ENCODE data around the gene IFIH1.
A peak's percentile ranks its signal among the peaks of the same experiment; 100 is the strongest.

Gene IFIH1

DNA sequence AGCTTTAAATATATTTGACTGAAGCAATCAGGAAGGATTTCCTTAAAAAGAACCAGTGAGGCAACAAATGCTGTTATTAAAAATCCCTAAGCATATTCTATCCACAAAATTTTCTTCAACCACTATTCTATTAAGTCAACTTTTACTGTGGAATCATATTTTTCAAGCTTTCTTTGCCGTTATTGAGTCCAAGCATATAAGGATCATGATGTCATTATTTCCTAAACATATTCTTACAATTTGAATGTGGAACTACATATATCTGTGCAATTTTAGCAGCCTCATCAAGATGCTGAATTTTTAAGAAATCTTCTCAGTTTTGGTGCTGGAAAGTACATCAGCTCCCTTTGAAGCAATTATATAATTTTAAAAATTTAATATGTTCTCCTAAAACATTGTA is 5.6 kb downstream of the IFIH1 start:
- Histone ChIP-seq H3K23ac (ENCODE audit: low read length) (no peak overlapping the region), H3K4me2 (ENCODE audit: low read length) (no peak overlapping the region), H2AK5ac (ENCODE audit: low read length) (no peak overlapping the region), H3K4me3 (ENCODE audit: low read depth, low read length) (no peak overlapping the region), H3K18ac (ENCODE audit: low read length) (no peak overlapping the region), H3K36me3 (ENCODE audit: control insufficient read depth in 1 of 2, insufficient read depth in 2 of 2, low read length in 2 of 2) (no peaks in the 10 kb centered on the region), H3K27ac (ENCODE audit: low read depth, low read length) (no peak overlapping the region), H3K9me3 (ENCODE audit: insufficient read depth, low read depth, low read length) (no peaks in the 10 kb centered on the region), H4K91ac (ENCODE audit: low read depth, low read length) (no peak overlapping the region), H2BK120ac (ENCODE audit: insufficient read depth, low read length, poor library complexity) (no peak overlapping the region), H3K4ac (ENCODE audit: low read depth, low read length) (no peak overlapping the region), H2AFZ (ENCODE audit: insufficient read depth, low read length, poor library complexity) (no peak overlapping the region), H2BK5ac (ENCODE audit: low read depth, low read length, poor library complexity) (no peak overlapping the region), H4K12ac (ENCODE audit: low read depth, low read length) (no peak overlapping the region), H3K14ac (ENCODE audit: low read length) (no peak overlapping the region), H3K27me3 (ENCODE audit: insufficient read depth, low read length) (no peaks in the 10 kb centered on the region), H3K79me2 (ENCODE audit: control insufficient read depth, insufficient read depth, low read length, poor library complexity) (no peaks in the 10 kb centered on the region), H3K79me1 (ENCODE audit: low read length) (no peaks in the 10 kb centered on the region), H4K8ac (ENCODE audit: low read depth, low read length) (no peak overlapping the region), H2BK12ac (ENCODE audit: low read length) (no peak overlapping the region), H3K9ac (ENCODE audit: low read length) (no peak overlapping the region), H3K4me1 (ENCODE audit: control insufficient read depth in 1 of 2, insufficient read depth in 2 of 2, low read length in 2 of 2) (no peaks in the 10 kb centered on the region)
- no CpG with 5 or more reads among the region's 1 CpG for WGBS (ENCODE audit: extremely low coverage, insufficient coverage, insufficient read length)
- no peak for DNase-seq

DNA sequence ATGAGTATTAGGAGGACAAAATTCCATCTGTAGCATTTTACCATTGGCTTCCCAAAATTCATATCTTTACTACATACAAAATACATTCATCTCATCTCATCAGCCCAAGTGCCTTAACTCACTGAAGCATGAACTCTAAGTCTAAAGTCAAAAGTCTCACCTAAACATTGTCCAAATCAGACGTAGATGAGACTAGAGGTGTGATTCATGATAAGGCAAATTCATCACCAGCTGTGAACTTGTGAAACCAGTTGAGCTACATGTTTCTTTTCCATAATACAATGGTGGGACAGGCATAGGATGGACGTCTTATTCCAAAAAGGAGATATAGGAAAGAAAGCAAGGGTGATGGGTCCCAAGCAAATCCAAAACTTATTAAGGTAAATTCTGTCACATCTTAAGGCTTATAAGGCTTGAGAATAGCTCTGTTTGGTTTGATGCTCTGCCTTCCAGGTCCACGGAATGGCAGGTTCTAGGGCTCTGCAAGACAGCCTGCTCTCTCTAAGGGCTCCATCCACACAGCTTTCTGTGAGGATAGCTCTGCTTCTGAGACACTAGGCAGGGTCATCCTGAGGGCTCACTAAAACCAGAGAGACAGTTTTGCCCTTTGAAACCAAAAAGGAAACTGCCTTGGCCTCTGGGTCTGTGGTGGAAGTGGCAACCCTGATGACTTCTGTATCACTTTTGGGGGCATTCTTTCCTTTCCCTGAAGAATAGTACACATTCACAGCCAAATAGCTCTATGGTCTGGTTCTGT is 9.6 kb downstream of the IFIH1 start:
- H3K4me3 ChIP-seq (ENCODE audit: low read depth, low read length): no peak overlapping the region
- no peak overlapping the region for H2BK12ac ChIP-seq (ENCODE audit: low read length)
- no peaks in the 10 kb centered on the region for H3K36me3 ChIP-seq (ENCODE audit: control insufficient read depth in 1 of 2, insufficient read depth in 2 of 2, low read length in 2 of 2)
- H3K14ac ChIP-seq (ENCODE audit: low read length): no peak overlapping the region
- H4K8ac ChIP-seq (ENCODE audit: low read depth, low read length): no peak overlapping the region
- no peaks in the 10 kb centered on the region for H3K79me1 ChIP-seq (ENCODE audit: low read length)
- H3K4ac ChIP-seq (ENCODE audit: low read depth, low read length): no peak overlapping the region
- no peak overlapping the region for H3K23ac ChIP-seq (ENCODE audit: low read length)
- H3K27ac ChIP-seq (ENCODE audit: low read depth, low read length): no peak overlapping the region
- no peaks in the 10 kb centered on the region for H3K79me2 ChIP-seq (ENCODE audit: control insufficient read depth, insufficient read depth, low read length, poor library complexity)
- H3K4me2 ChIP-seq (ENCODE audit: low read length): no peak overlapping the region
- no peak overlapping the region for H2BK120ac ChIP-seq (ENCODE audit: insufficient read depth, low read length, poor library complexity)
- no CpG with 5 or more reads among the region's 3 CpGs for WGBS (ENCODE audit: extremely low coverage, insufficient coverage, insufficient read length)
- H4K12ac ChIP-seq (ENCODE audit: low read depth, low read length): no peak overlapping the region
- no peaks in the 10 kb centered on the region for H3K9me3 ChIP-seq (ENCODE audit: insufficient read depth, low read depth, low read length)
- H3K18ac ChIP-seq (ENCODE audit: low read length): no peak overlapping the region
- no peak overlapping the region for H3K9ac ChIP-seq (ENCODE audit: low read length)
- no peak overlapping the region for H2AK5ac ChIP-seq (ENCODE audit: low read length)
- H3K27me3 ChIP-seq (ENCODE audit: insufficient read depth, low read length): no peaks in the 10 kb centered on the region
- no peaks in the 10 kb centered on the region for H3K4me1 ChIP-seq (ENCODE audit: control insufficient read depth in 1 of 2, insufficient read depth in 2 of 2, low read length in 2 of 2)
- H4K91ac ChIP-seq (ENCODE audit: low read depth, low read length): no peak overlapping the region
- H2BK5ac ChIP-seq (ENCODE audit: low read depth, low read length, poor library complexity): no peak overlapping the region
- peak; percentile 53 to 89 for DNase-seq
- H2AFZ ChIP-seq (ENCODE audit: insufficient read depth, low read length, poor library complexity): no peak overlapping the region

DNA sequence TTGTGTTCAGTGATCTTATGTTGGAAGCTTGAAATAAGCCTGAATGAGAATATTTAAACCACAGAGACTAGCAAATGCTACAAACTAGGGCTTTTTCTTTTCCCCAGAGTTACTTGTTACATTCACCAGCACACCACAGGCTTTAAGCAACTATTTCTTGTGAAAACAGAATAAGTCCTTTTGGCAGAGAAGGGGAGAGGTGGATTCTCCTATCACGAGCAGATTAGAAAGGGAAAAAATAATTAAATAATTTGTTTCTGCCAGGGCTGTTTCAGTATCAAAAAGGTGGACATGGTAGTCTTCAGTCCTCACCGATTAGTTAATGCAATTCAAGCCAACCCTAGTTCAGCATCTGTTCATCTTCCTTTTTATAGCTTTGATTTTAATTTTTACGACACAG is 12.6 kb downstream of the IFIH1 start:
- Histone ChIP-seq H3K27ac (ENCODE audit: low read depth, low read length) (no peak overlapping the region), H3K36me3 (ENCODE audit: control insufficient read depth in 1 of 2, insufficient read depth in 2 of 2, low read length in 2 of 2) (no peaks in the 10 kb centered on the region), H3K4me1 (ENCODE audit: control insufficient read depth in 1 of 2, insufficient read depth in 2 of 2, low read length in 2 of 2) (no peaks in the 10 kb centered on the region), H3K14ac (ENCODE audit: low read length) (no peak overlapping the region), H4K91ac (ENCODE audit: low read depth, low read length) (no peak overlapping the region), H2BK120ac (ENCODE audit: insufficient read depth, low read length, poor library complexity) (no peak overlapping the region), H3K4me2 (ENCODE audit: low read length) (no peak overlapping the region), H3K9me3 (ENCODE audit: insufficient read depth, low read depth, low read length) (no peaks in the 10 kb centered on the region), H2BK5ac (ENCODE audit: low read depth, low read length, poor library complexity) (no peak overlapping the region), H3K18ac (ENCODE audit: low read length) (no peak overlapping the region), H3K9ac (ENCODE audit: low read length) (no peak overlapping the region), H4K12ac (ENCODE audit: low read depth, low read length) (no peak overlapping the region), H2BK12ac (ENCODE audit: low read length) (no peak overlapping the region), H3K4ac (ENCODE audit: low read depth, low read length) (no peak overlapping the region), H2AFZ (ENCODE audit: insufficient read depth, low read length, poor library complexity) (no peak overlapping the region), H4K8ac (ENCODE audit: low read depth, low read length) (no peak overlapping the region), H2AK5ac (ENCODE audit: low read length) (no peak overlapping the region), H3K23ac (ENCODE audit: low read length) (no peak overlapping the region), H3K4me3 (ENCODE audit: low read depth, low read length) (no peak overlapping the region), H3K27me3 (ENCODE audit: insufficient read depth, low read length) (no peaks in the 10 kb centered on the region), H3K79me1 (ENCODE audit: low read length) (no peaks in the 10 kb centered on the region), H3K79me2 (ENCODE audit: control insufficient read depth, insufficient read depth, low read length, poor library complexity) (no peaks in the 10 kb centered on the region)
- no CpG with 5 or more reads among the region's 3 CpGs for WGBS (ENCODE audit: extremely low coverage, insufficient coverage, insufficient read length)
- no peak for DNase-seq

DNA sequence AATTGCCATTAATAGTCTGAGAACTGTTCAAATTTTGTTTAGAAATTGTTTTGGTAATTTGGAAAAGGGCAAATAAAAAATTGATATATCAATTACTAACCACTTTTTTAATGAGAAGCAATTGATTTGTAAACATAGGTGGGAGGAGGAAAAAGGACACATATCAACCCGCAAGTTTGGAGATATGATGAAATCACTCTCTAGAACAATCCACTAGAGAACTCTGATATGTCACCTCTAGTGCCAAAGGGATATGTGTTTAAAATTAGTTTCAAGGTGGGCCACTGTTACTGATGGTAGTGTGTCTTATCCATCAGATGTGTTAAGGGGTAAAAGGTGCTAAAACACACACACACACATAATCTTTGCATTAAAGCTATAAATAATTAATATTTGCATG is 16.6 kb downstream of the IFIH1 start:
- Histone ChIP-seq H4K8ac (ENCODE audit: low read depth, low read length) (no peak overlapping the region), H3K4ac (ENCODE audit: low read depth, low read length) (no peak overlapping the region), H3K36me3 (ENCODE audit: control insufficient read depth in 1 of 2, insufficient read depth in 2 of 2, low read length in 2 of 2) (no peaks in the 10 kb centered on the region), H3K27me3 (ENCODE audit: insufficient read depth, low read length) (no peaks in the 10 kb centered on the region), H3K4me2 (ENCODE audit: low read length) (no peak overlapping the region), H3K14ac (ENCODE audit: low read length) (no peak overlapping the region), H3K9me3 (ENCODE audit: insufficient read depth, low read depth, low read length) (no peaks in the 10 kb centered on the region), H4K12ac (ENCODE audit: low read depth, low read length) (no peak overlapping the region), H4K91ac (ENCODE audit: low read depth, low read length) (no peak overlapping the region), H3K79me2 (ENCODE audit: control insufficient read depth, insufficient read depth, low read length, poor library complexity) (no peaks in the 10 kb centered on the region), H3K9ac (ENCODE audit: low read length) (no peak overlapping the region), H3K79me1 (ENCODE audit: low read length) (no peaks in the 10 kb centered on the region), H2BK120ac (ENCODE audit: insufficient read depth, low read length, poor library complexity) (no peak overlapping the region), H3K4me1 (ENCODE audit: control insufficient read depth in 1 of 2, insufficient read depth in 2 of 2, low read length in 2 of 2) (no peaks in the 10 kb centered on the region), H2AFZ (ENCODE audit: insufficient read depth, low read length, poor library complexity) (no peak overlapping the region), H3K18ac (ENCODE audit: low read length) (no peak overlapping the region), H3K27ac (ENCODE audit: low read depth, low read length) (no peak overlapping the region), H2AK5ac (ENCODE audit: low read length) (no peak overlapping the region), H2BK5ac (ENCODE audit: low read depth, low read length, poor library complexity) (no peak overlapping the region), H3K23ac (ENCODE audit: low read length) (no peak overlapping the region), H3K4me3 (ENCODE audit: low read depth, low read length) (no peak overlapping the region), H2BK12ac (ENCODE audit: low read length) (no peak overlapping the region)
- no peak for DNase-seq
- no CpG with 5 or more reads among the region's 1 CpG for WGBS (ENCODE audit: extremely low coverage, insufficient coverage, insufficient read length)

All from trophoblast cell (in vitro differentiated cells and primary cell).